Sigmoid colon (tissue), 4 donors: ENCODE results near the gene EVA1C.

Source experiments
- CTCF ChIP-seq, 4 experiments: fragments of 450-650 bp in 3 of 4; fragments of 200-600 bp in 1 of 4; IDR thresholded peaks; one replicate each; pipeline ENCODE4 v1.5.1; 2016 to 2019; ENCODE audit warnings: antibody characterized with exemption in 4 of 4, mild to moderate bottlenecking in 3 of 4, moderate library complexity in 2 of 4
- POLR2A ChIP-seq, 2 donors: fragments of 450-650 bp; IDR thresholded peaks; one replicate each; pipeline ENCODE4 v1.6.1; 2016; ENCODE audit warnings: antibody characterized with exemption in 2 of 2, mild to moderate bottlenecking in 2 of 2, moderate library complexity in 2 of 2
- POLR2AphosphoS5 ChIP-seq, 4 donors: sonication (generic); formaldehyde crosslinking; IDR thresholded peaks; one replicate each; pipeline ENCODE4 v1.6.1; 2017; ENCODE audit warnings: antibody characterized with exemption in 4 of 4

- no peak for TF ChIP-seq POLR2AphosphoS5 (IDR thresholded peaks at IDR 0.05)
- no peak for TF ChIP-seq CTCF (IDR thresholded peaks at IDR 0.05)
- no peak for TF ChIP-seq POLR2A (IDR thresholded peaks at IDR 0.05)
Measured at GRCh38 chr21:32437729-32438128, 25.2 kb downstream of the EVA1C start.
